MM.1S (cell line): ENCODE data around the gene INTS7.
A peak's percentile ranks its signal among the peaks of the same experiment; 100 is the strongest.

Experiments
- EZH2 ChIP-seq: fragments of 300-600 bp; sonication (generic); optimal IDR thresholded peaks from 2 replicates; pipeline ENCODE3; 2017; ENCODE audit warnings: low read depth, mild to moderate bottlenecking, antibody characterized with exemption, low read length, mixed read lengths
- EZH2phosphoT487 ChIP-seq: fragments of 300-600 bp; sonication (generic); IDR thresholded peaks from 2 replicates; pipeline ENCODE4 v1.6.1; 2018; ENCODE audit warnings: antibody characterized with exemption, low read length
- TF ChIP-seq, protein P1 (sequence below): fragments of 300-600 bp; sonication (generic); IDR thresholded peaks from 2 replicates; pipeline ENCODE4 v1.5.1; 2016; ENCODE audit warnings: antibody characterized with exemption, low read length, mixed read lengths

DNA sequence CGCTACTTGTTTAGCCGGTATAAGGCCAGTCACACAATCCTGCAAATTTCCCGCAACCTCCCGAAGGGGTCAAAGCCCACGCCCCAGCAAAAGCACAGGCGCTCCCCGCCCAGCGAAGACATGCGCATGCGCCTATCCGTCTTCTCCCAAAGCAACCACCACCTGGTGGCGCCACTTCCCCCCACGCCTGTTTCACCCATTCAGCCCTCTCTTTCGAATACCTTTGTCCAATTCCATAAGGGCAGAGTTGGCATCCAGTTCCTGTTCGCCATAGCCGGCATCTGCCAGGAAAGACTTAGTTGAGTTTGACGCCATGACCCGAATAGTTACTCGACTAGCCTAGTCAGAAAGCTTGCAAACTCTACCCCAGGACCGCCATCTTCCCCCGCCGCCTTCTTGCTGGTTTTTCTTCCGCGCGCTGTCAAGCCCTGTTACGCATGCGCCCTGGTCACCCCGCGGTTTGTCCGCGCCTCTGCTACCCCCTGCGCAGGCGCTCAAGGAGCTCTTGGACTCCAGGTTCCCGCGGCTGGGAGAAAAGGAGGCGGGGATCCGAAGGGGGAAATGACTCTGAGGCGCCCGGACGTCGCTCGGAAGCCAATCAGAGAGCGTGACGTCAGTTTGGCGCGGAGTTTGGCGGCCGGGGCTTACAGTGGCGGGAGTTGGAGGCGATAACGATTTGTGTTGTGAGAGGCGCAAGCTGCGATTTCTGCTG, at the start of gene INTS7, which contains the start of gene DTL:
- TF ChIP-seq EZH2 = no peak
- TF ChIP-seq, protein P1, sequence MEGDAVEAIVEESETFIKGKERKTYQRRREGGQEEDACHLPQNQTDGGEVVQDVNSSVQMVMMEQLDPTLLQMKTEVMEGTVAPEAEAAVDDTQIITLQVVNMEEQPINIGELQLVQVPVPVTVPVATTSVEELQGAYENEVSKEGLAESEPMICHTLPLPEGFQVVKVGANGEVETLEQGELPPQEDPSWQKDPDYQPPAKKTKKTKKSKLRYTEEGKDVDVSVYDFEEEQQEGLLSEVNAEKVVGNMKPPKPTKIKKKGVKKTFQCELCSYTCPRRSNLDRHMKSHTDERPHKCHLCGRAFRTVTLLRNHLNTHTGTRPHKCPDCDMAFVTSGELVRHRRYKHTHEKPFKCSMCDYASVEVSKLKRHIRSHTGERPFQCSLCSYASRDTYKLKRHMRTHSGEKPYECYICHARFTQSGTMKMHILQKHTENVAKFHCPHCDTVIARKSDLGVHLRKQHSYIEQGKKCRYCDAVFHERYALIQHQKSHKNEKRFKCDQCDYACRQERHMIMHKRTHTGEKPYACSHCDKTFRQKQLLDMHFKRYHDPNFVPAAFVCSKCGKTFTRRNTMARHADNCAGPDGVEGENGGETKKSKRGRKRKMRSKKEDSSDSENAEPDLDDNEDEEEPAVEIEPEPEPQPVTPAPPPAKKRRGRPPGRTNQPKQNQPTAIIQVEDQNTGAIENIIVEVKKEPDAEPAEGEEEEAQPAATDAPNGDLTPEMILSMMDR = peak; percentile 97
- TF ChIP-seq EZH2phosphoT487 = no peak
